ENCODE results near the gene VANGL1. TPM values are rescaled to one million over a fixed set of nuclear protein-coding genes. Genes with fewer than 3 reads are reported as not detected.
"Not testable (repeated sequence)": the region's sequence is repeated elsewhere in the genome, so short reads cannot be mapped to it uniquely, and the experiment has no call there.

The VANGL1 gene
- total RNA-seq, 2 donors from 2014 or later, result 12.3 to 16.2 TPM

DNA sequence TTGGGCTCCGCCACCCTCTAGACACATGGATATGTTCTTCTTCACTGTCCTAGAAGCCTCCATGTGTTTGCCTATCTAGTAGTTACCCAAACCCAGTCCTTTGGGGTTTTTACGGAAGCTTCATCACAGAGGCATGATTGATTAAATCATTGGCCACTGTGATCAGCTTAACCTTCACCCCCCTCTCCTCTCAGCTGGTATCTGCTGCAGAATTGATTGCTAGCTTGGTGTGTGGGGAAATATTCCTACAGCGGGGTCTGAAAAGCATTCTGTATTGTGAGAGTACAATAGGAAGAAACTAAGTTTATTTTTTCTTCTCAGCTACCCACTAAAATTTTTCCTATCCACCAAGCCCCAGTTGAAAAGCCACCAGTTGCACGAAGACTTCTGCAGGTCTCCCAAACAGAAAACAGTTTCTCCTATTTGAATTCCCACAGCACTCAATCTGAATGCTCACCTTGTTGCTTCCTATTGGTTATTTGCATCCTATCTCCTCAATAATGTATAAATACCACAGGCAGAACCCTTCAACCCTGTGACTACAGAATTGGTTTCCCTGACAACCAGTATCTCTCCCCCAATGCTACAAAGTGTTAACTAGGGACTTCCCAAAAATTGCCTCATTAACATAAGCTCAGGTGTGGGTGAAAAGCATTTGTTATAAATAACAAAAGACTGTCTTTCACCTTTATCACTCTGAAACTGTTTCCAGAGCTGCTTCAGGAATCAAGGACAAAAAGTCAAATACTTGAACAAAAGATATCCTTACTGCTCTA, 9.3 kb upstream of the VANGL1 start:
- peaks cover 3% of the 10 kb centered on the region for H3K27me3 ChIP-seq (replicated peaks; ENCODE audit: insufficient read depth)
- H3K36me3 ChIP-seq, result no peaks in the 10 kb centered on the region
- no peak overlapping the region for H3K27ac ChIP-seq
- 95% methylated on average over 4 of the region's 4 CpGs for WGBS
- H3K4me1 ChIP-seq (replicated peaks), result no peaks in the 10 kb centered on the region
- no peak for TF ChIP-seq CTCF (IDR thresholded peaks at IDR 0.05)
- no peak for TF ChIP-seq POLR2AphosphoS5 (IDR thresholded peaks at IDR 0.05)
- no peak for TF ChIP-seq POLR2A (IDR thresholded peaks at IDR 0.05)
- DNase-seq (ENCODE audit: low spot score), result no peak
- H3K4me3 ChIP-seq, result no peak overlapping the region
- H3K9me3 ChIP-seq, result no peaks in the 10 kb centered on the region
- intact Hi-C loops (cut with DNase I), result no loop called here

DNA sequence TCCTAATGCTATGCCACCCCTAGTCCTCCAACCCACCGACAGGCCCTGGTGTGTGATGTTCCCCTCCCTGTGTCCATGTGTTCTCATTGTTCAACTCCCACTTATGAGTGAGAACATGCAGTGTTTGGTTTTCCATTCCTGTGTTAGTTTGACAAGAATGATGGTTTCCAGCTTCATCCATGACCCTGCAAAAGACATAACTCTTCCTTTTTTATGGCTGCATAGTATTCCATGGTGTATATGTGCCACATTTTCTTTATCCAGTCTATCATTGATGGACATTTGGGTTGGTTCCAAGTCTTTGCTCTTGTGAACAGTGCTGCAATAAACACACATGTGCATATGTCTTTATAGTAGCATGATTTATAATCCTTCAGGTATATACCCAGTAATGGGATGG, 8.2 kb upstream of the VANGL1 start:
- H3K4me1 ChIP-seq (replicated peaks); H3K9me3 ChIP-seq; H3K36me3 ChIP-seq; H3K4me3 ChIP-seq; DNase-seq (ENCODE audit: low spot score); H3K27ac ChIP-seq; H3K27me3 ChIP-seq (replicated peaks; ENCODE audit: insufficient read depth); intact Hi-C loops (cut with DNase I): not testable (repeated sequence)
- WGBS, result 100% methylated on average over 1 of the region's 1 CpG

GRCh38 chr1:115637247-115637646, 4.5 kb upstream of the VANGL1 start:
- H3K4me3 ChIP-seq; H3K27ac ChIP-seq; H3K36me3 ChIP-seq; intact Hi-C loops (cut with DNase I); H3K9me3 ChIP-seq; DNase-seq (ENCODE audit: low spot score); H3K4me1 ChIP-seq (replicated peaks); H3K27me3 ChIP-seq (replicated peaks; ENCODE audit: insufficient read depth): not testable (repeated sequence)
- 100% methylated on average over 1 of the region's 1 CpG for WGBS

GRCh38 chr1:115640384-115640783, 1.4 kb upstream of the VANGL1 start:
- no peak for TF ChIP-seq POLR2AphosphoS5 (IDR thresholded peaks at IDR 0.05)
- no peak for TF ChIP-seq POLR2A (IDR thresholded peaks at IDR 0.05)
- TF ChIP-seq CTCF (IDR thresholded peaks at IDR 0.05), result no peak
- no peak for DNase-seq (ENCODE audit: low spot score)
- H3K27ac ChIP-seq, result no peak overlapping the region
- H3K4me1 ChIP-seq (replicated peaks), result no peaks in the 10 kb centered on the region
- H3K4me3 ChIP-seq, result no peak overlapping the region
- intact Hi-C loops (cut with DNase I), result loop anchor here (10.0 kb wide), 1 partner anchor 134 kb away; no protein-coding TSS in a partner anchor
- WGBS, result 92% methylated on average over 1 of the region's 1 CpG
- H3K36me3 ChIP-seq, result no peaks in the 10 kb centered on the region
- no peaks in the 10 kb centered on the region for H3K27me3 ChIP-seq (replicated peaks; ENCODE audit: insufficient read depth)
- H3K9me3 ChIP-seq, result no peaks in the 10 kb centered on the region

GRCh38 chr1:115642168-115643072, 650 bp downstream of the VANGL1 start:
- DNase-seq (ENCODE audit: low spot score), result peak; percentile 57
- no peaks in the 10 kb centered on the region for H3K9me3 ChIP-seq
- no peaks in the 10 kb centered on the region for H3K36me3 ChIP-seq
- H3K27me3 ChIP-seq (replicated peaks; ENCODE audit: insufficient read depth), result no peaks in the 10 kb centered on the region
- H3K4me1 ChIP-seq (replicated peaks), result no peaks in the 10 kb centered on the region
- peak in 2 of 4 experiments; percentile 30 to 33 for TF ChIP-seq CTCF (IDR thresholded peaks at IDR 0.05)
- TF ChIP-seq POLR2AphosphoS5 (IDR thresholded peaks at IDR 0.05), result no peak
- intact Hi-C loops (cut with DNase I), result loop anchor here (10.0 kb wide), 1 partner anchor 132 kb away; no protein-coding TSS in a partner anchor
- H3K4me3 ChIP-seq, result peak overlapping the region; percentile 77 to 78
- peak overlapping the region; percentile 70 to 77 for H3K27ac ChIP-seq
- WGBS, result under 1% methylated on average over 47 of the region's 78 CpGs

Measured in prostate gland (tissue), 2 donors.